Duodenal mucosa (tissue), 2 donors: ENCODE results near the gene SLC24A3.

Experiments
- H3K27ac ChIP-seq: one replicate; pipeline ENCODE4 v1.7.0; 2013; ENCODE audit warnings: low read depth, low read length
- H3K27me3 ChIP-seq, 2 donors: one replicate each; pipeline ENCODE4 v1.7.0; 2013; ENCODE audit warnings: low read length in 2 of 2, control low read depth in 1 of 2; ENCODE audit not compliant: insufficient read depth in 2 of 2, control insufficient read depth in 1 of 2
- H3K36me3 ChIP-seq, 2 donors: one replicate each; pipeline ENCODE4 v1.7.0; 2013; ENCODE audit warnings: low read length in 2 of 2, control low read depth in 1 of 2; ENCODE audit not compliant: insufficient read depth in 2 of 2, control insufficient read depth in 1 of 2
- H3K4me1 ChIP-seq, 2 donors: one replicate each; pipeline ENCODE4 v1.7.0; 2013; ENCODE audit warnings: low read length in 2 of 2, control low read depth in 1 of 2; ENCODE audit not compliant: insufficient read depth in 2 of 2, control insufficient read depth in 1 of 2
- H3K4me3 ChIP-seq, 2 donors: one replicate each; pipeline ENCODE4 v1.7.0; 2013; ENCODE audit warnings: low read length in 2 of 2, low read depth in 1 of 2
- H3K9ac ChIP-seq, 2 donors: one replicate each; pipeline ENCODE4 v1.7.0; 2013; ENCODE audit warnings: low read length in 2 of 2, low read depth in 1 of 2
- H3K9me3 ChIP-seq, 2 donors: one replicate each; pipeline ENCODE4 v1.7.0; 2013; ENCODE audit warnings: low read length in 2 of 2, control low read depth in 1 of 2; ENCODE audit not compliant: control insufficient read depth in 1 of 2

SLC24A3 gene

DNA sequence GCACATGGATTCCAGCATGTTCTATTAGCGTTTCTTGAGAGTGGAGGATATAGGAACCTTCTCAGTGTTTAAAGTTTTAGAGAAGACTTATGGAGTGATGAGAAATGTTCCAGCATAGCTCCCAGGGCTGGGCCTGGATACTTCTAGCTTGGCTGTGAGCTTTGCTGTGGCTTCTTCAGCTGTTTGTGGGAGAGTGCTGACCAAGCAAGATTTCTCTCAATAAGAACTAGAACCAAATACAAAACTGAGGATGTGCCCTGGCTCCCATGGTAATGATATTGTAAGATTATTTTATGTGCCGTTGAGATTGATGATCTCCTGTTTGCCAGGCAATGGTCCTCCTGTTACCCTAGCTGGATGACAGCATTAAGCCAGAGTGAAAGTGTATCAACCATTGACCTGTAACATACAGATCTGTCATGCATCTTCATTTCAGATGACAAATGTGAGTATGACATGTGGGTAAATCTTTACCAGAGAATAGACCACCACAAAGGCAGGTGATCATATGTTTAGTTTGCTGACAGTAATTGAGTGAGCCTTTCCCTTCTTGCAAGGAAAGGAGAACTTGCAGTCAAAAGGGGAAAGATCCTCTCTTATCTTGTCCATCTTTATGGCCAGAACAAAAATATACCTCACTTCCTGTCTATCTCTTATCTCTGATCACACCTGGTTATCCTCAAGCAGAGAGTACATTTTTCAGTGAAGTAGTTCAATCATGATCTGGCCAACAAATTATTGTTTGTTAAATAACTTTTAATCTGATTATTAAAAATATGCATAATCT, 180.1 kb downstream of the SLC24A3 start:
- no peak overlapping the region for H3K4me3 ChIP-seq
- H3K27me3 ChIP-seq: no peaks in the 10 kb centered on the region
- H3K9me3 ChIP-seq: peaks cover 0 to 4% of the 10 kb centered on the region in 2 donors
- H3K27ac ChIP-seq: no peak overlapping the region
- no peaks in the 10 kb centered on the region for H3K36me3 ChIP-seq
- no peaks in the 10 kb centered on the region for H3K4me1 ChIP-seq
- H3K9ac ChIP-seq: no peak overlapping the region

DNA sequence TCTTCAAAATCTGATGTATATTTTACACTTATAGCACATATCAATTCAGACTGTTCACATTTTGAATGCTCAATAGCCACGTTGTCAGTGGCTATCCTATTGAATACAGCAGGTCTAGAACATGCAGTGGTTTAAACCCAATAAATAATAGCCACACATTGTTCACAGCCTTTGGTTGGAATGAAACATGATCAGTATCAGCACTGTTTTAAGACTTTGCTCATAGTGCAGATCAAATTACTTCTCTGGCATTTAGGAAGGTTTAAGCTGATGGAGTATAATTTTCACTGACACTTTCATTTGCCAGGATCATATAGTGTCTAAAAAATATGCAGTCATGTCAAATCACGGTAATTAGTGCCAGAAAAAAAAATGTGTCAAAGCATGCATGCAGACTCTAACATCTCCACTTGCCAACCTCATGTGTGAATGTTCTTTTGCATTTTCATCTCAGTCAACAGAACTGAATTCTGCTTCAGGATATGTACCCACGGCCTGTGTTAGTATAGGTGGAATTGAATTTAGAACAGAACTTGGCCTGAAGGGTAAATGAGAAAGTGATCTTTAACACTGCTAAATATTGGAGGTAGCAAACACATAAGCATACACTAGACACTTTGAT, 184.1 kb downstream of the SLC24A3 start:
- no peak overlapping the region for H3K27ac ChIP-seq
- no peak overlapping the region for H3K9ac ChIP-seq
- H3K36me3 ChIP-seq: no peaks in the 10 kb centered on the region
- no peaks in the 10 kb centered on the region for H3K27me3 ChIP-seq
- H3K4me1 ChIP-seq: no peaks in the 10 kb centered on the region
- H3K9me3 ChIP-seq: no peaks in the 10 kb centered on the region
- H3K4me3 ChIP-seq: no peak overlapping the region

DNA sequence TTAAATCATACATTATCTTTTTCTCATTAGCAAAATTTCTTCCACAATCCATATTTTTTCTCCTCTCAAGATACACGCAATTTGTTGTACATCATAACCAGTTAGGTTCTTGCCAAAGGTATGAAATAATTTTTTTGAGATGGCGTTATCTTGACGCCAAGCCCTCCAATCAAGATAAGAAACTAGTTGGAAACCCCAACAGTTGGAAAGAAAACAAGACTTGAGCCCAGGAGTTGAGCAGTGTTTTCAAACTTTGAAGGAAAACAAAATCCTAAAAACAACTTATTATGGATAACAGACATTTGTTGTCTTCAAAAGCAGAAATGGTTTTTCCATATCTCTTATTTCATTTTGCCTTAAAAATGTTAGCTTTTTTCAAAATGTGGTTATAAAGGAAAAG, 184.8 kb downstream of the SLC24A3 start:
- H3K27me3 ChIP-seq: no peaks in the 10 kb centered on the region
- no peaks in the 10 kb centered on the region for H3K9me3 ChIP-seq
- no peak overlapping the region for H3K4me3 ChIP-seq
- H3K27ac ChIP-seq: no peak overlapping the region
- no peak overlapping the region for H3K9ac ChIP-seq
- H3K36me3 ChIP-seq: no peaks in the 10 kb centered on the region
- H3K4me1 ChIP-seq: no peaks in the 10 kb centered on the region

DNA sequence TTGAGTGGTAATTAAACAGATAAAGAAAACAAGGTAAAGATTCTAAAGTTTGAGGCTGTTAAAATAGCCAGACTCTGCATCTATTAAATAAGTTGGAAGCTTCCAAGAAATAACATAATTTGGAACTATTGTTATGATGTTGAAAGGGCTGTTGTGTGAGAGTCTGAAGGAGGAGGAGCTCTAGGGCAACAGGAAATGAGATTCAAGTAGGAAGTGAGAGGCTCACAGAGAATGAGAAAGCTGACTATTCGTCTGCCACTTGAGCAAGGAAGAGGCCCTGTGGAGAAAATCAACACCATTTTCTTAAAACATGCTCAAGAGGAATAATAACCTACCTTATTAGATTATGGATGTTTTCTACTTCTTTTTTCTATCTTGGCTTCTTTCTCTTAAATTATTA, 185.2 kb downstream of the SLC24A3 start:
- no peaks in the 10 kb centered on the region for H3K27me3 ChIP-seq
- H3K9ac ChIP-seq: no peak overlapping the region
- no peak overlapping the region for H3K4me3 ChIP-seq
- H3K27ac ChIP-seq: no peak overlapping the region
- H3K9me3 ChIP-seq: no peaks in the 10 kb centered on the region
- H3K4me1 ChIP-seq: no peaks in the 10 kb centered on the region
- H3K36me3 ChIP-seq: no peaks in the 10 kb centered on the region

DNA sequence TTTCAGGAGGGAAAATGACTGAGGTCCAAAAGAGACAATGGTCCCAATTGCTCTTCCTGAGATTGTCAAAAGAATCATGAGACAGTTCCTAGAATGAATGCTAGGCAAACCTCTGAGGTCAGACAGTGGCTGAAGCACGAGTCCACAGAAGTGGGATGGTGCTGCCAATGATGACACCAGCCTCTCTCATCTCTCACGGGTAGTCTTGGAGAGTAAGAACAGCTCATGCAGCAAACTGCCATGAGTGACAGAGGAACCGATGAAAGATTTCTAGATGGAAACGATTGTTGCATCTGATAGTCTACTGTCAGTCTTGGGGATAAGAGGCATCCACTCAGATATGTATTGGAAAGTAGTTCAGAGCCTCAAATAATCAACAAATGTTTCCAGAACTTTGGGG, 188.7 kb downstream of the SLC24A3 start:
- Histone ChIP-seq H3K9ac (no peak overlapping the region), H3K9me3 (no peaks in the 10 kb centered on the region), H3K4me1 (no peaks in the 10 kb centered on the region), H3K27me3 (no peaks in the 10 kb centered on the region), H3K27ac (no peak overlapping the region), H3K4me3 (no peak overlapping the region), H3K36me3 (no peaks in the 10 kb centered on the region)

DNA sequence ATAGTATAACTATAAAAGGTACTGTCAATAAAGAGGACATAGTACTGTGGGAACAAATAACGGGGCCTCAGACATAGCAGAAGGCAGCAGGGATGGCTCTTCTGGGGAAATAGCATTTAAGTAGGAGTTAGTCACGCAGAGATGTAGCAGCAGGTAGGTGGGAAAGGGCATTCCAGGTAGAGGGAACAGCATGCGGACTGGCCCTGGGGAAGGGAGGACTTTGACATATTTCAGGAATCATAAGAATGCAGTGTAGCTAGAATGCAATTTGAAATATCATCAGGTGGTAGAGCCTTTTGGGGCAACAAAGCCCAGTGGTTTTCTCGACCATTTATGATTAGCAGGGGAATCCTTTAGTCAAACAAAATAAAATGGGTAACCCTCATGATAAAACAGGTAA, 191.1 kb downstream of the SLC24A3 start:
- Histone ChIP-seq H3K4me3 (no peak overlapping the region), H3K27me3 (no peaks in the 10 kb centered on the region), H3K9me3 (no peaks in the 10 kb centered on the region)

DNA sequence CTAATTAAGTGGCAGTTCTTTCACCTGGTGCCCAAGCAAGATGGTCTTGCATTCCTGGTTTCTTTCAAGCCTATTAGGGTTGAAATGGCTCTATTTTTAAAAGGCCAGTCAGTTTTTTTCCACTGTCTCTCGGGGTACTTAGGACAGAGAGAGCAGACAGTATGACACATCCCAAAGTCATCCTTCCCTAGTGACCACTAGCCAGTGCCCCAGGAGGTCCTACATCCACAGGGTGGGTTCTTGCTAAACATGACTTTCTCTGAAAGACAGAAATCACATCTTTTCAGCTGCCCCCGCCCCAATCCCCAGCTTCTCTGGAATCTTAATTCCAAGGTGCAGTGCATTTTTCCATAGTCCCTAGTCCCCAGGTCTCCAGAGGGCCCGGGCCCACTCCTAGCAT, 192.4 kb downstream of the SLC24A3 start:
- H3K4me1 ChIP-seq: no peaks in the 10 kb centered on the region
- no peak overlapping the region for H3K27ac ChIP-seq
- H3K9me3 ChIP-seq: no peaks in the 10 kb centered on the region
- H3K4me3 ChIP-seq: no peak overlapping the region
- H3K36me3 ChIP-seq: no peaks in the 10 kb centered on the region
- no peak overlapping the region for H3K9ac ChIP-seq
- no peaks in the 10 kb centered on the region for H3K27me3 ChIP-seq

More for the DNA sequence above, 191.1 kb downstream of the SLC24A3 start:
- no peaks in the 10 kb centered on the region for H3K36me3 ChIP-seq
- H3K9ac ChIP-seq: no peak overlapping the region
- H3K4me1 ChIP-seq: no peaks in the 10 kb centered on the region
- H3K27ac ChIP-seq: no peak overlapping the region

DNA sequence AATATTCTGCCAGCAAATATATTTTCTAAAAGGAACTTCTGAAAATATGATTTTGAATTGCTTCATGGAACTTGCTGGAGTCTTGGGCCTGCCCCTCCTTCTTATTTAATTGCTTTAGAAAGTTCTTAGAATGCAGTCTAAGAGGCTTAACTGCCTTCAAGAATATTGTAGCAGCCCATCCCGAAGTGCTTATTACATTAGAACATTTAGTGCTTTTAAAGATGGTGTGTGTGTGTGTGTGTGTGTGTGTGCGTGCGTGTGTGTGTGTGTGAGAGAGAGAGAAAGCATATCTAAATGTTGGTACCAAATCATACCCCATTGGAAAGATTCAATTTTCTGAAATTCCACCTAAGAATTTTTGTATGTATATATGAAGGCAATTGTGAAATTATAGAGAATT, 193.5 kb downstream of the SLC24A3 start:
- Histone ChIP-seq H3K9ac (no peak overlapping the region), H3K36me3 (no peaks in the 10 kb centered on the region), H3K27ac (no peak overlapping the region), H3K9me3 (no peaks in the 10 kb centered on the region), H3K4me3 (no peak overlapping the region), H3K4me1 (no peaks in the 10 kb centered on the region), H3K27me3 (no peaks in the 10 kb centered on the region)

DNA sequence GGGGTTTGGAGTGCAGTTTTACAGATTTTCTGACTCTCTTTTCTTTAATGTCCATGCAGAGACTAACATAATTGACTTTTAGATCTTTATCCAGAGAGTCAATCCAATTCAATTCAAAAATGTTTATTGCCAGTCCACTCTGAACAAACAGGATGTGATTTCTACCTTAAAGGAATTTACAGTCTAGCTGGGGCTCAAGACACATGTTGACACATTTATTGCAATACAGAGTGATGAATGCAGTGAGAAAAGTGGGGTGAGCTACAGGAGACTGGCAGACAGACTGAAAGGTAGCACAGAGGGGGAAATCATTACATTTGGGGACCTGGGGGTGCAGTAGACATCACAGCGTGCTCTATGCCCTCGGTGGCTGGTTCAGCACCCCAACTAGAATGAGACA, 193.9 kb downstream of the SLC24A3 start:
- Histone ChIP-seq H3K27me3 (no peaks in the 10 kb centered on the region), H3K9me3 (no peaks in the 10 kb centered on the region), H3K4me1 (no peaks in the 10 kb centered on the region), H3K27ac (no peak overlapping the region), H3K9ac (no peak overlapping the region), H3K4me3 (no peak overlapping the region), H3K36me3 (no peaks in the 10 kb centered on the region)

DNA sequence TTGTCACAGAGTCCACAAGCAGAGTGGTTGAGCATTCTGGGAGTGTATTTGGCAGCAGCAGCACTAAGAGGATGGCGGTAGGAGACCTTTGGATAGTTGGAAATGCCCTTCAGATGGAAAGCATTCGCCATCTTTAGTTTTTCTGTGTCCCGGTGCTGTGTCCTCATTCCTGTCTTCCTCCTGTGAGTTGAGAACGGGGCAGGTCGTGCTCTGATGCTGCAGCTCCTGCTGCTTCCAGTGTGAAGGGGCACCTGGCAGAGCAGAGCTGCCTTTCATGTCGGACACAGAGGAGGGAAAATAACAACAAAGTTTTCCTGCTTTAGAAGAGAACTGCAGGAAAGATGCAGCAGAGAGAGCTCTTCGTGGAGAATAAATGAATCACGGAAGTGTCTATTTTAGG, 194.8 kb downstream of the SLC24A3 start:
- no peak overlapping the region for H3K4me3 ChIP-seq
- H3K4me1 ChIP-seq: no peaks in the 10 kb centered on the region
- H3K27me3 ChIP-seq: no peaks in the 10 kb centered on the region
- no peaks in the 10 kb centered on the region for H3K9me3 ChIP-seq
- H3K9ac ChIP-seq: no peak overlapping the region
- H3K27ac ChIP-seq: no peak overlapping the region
- no peaks in the 10 kb centered on the region for H3K36me3 ChIP-seq
